CD4-positive, alpha-beta T cell treated with Interleukin-15 for 1 hour (primary cell): Measurements from ENCODE around the gene ZNF200.

Source experiments
- DNase-seq: peaks from one replicate; pipeline ENCODE4 v3.0.0-alpha.2; 2020

ZNF200 gene

DNA sequence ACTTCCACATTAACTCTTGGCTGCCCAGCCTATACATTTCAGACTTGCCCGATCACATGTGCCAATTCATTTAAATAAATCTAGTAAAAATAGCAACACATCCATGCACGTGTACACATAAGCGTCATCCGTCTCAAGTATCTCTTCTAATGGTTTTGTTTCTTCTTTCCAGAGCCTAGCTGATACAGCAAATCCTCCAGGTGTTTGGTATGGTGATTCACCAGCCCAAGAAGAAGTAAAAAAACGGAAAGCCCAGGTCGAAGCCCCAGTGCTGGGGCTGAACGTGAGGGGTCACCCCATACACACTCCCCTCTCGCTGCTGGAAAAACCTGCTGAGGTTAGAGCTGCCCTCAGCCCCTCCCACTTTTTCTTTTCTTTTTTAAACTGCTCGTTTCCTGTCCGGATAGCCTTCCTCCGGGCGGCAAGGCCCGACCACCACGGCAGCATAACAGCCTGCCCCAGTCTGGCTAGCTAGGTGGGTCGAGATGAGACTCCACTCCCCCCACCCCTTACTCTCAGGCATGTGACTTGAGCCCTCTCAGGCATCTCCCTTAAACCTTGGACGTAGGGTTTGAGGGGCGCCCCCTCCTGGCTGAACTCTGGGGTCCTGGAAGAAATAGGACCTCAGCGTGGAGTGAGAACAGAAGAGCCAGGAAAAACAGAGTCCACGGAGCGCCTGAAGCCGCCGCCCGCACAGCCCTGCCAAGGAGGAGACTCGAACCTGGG lies 60.9 kb downstream of the ZNF200 start:
- no peak for DNase-seq
